SK-N-SH (cell line): ENCODE results near the gene HNRNPL. TPM values are rescaled to one million over a fixed set of nuclear protein-coding genes. Genes with fewer than 3 reads are reported as not detected.

Experiments used
- CTCF ChIA-PET: fragments of 300-600, 350-600 bp; formaldehyde crosslinking; extraction: SDS; loops from one replicate; lab custom pipeline; 2021; lab: Yijun Ruan, JAX
- POLR2A ChIA-PET: fragments of 350-600 bp; sonication (Branson Sonifier 250); formaldehyde crosslinking; extraction: SDS; loops from one replicate; lab custom pipeline; 2020; ENCODE audit warnings: antibody characterized with exemption, inconsistent platforms; lab: Yijun Ruan, JAX
- DNase-seq: peaks from one replicate; pipeline ENCODE4 v3.0.0; 2012
- H2AFZ ChIP-seq: fragments of 200-600 bp; sonication (generic); 2 replicates; pipeline ENCODE4 v1.8.1; 2016; ENCODE audit warnings: antibody characterized with exemption, mild to moderate bottlenecking, low read depth
- H3F3A ChIP-seq: fragments of 200-600 bp; sonication (generic); replicated peaks from 2 replicates; pipeline ENCODE3; 2016; ENCODE audit warnings: antibody characterized with exemption, mild to moderate bottlenecking; ENCODE audit not compliant: insufficient read depth
- H3K27ac ChIP-seq, 2 experiments: fragments of 200-500 bp in 1 of 2; fragments of 200-600 bp in 1 of 2; sonication (Bioruptor generic) in 1 of 2; sonication (generic), shearing (Covaris generic) in 1 of 2; 2 replicates each; pipeline versions ENCODE4 v1.5.1 to v1.6.1; 2014 to 2016; ENCODE audit warnings: low read depth in 2 of 2, inconsistent platforms in 1 of 2, low read length in 1 of 2, mild to moderate bottlenecking in 1 of 2, mixed read lengths in 1 of 2
- H3K27me3 ChIP-seq: fragments of 200-600 bp; sonication (generic), shearing (Covaris generic); 2 replicates; pipeline ENCODE4 v1.6.1; 2016; ENCODE audit warnings: mixed run types; ENCODE audit not compliant: insufficient read depth
- H3K36me3 ChIP-seq, 2 experiments: fragments of 200-500 bp in 1 of 2; fragments of 200-600 bp in 1 of 2; sonication (Bioruptor generic) in 1 of 2; sonication (generic) in 1 of 2; replicated peaks in 1 of 2; 2 replicates each; pipeline versions ENCODE3 to v1.5.1; 2014 to 2016; ENCODE audit warnings: low read length in 1 of 2, mild to moderate bottlenecking in 1 of 2; ENCODE audit not compliant: insufficient read depth in 2 of 2, control insufficient read depth in 1 of 2
- H3K4me1 ChIP-seq, 2 experiments: fragments of 200-500 bp in 1 of 2; fragments of 200-600 bp in 1 of 2; sonication (Bioruptor generic) in 1 of 2; sonication (generic), shearing (Covaris generic) in 1 of 2; 2 replicates each; pipeline versions ENCODE4 v1.5.1 to v1.6.1; 2014 to 2016; ENCODE audit warnings: low read depth in 1 of 2, low read length in 1 of 2, mixed run types in 1 of 2; ENCODE audit not compliant: insufficient read depth in 2 of 2, control insufficient read depth in 1 of 2
- H3K4me2 ChIP-seq: fragments of 200-600 bp; sonication (generic), shearing (Covaris generic); 2 replicates; pipeline ENCODE4 v1.6.1; 2017; ENCODE audit warnings: mixed run types
- H3K4me3 ChIP-seq, 2 experiments: fragments of 200-500 bp in 1 of 2; fragments of 200-600 bp in 1 of 2; sonication (Bioruptor generic) in 1 of 2; sonication (generic), shearing (Covaris generic) in 1 of 2; 2 replicates each; pipeline versions ENCODE4 v1.5.1 to v1.8.1; 2014 to 2016; ENCODE audit warnings: low read depth in 2 of 2, inconsistent platforms in 1 of 2, low read length in 1 of 2, mild to moderate bottlenecking in 1 of 2, mixed read lengths in 1 of 2, moderate library complexity in 1 of 2
- H3K79me2 ChIP-seq: fragments of 200-600 bp; sonication (generic); 2 replicates; pipeline ENCODE4 v1.8.1; 2017; ENCODE audit warnings: mild to moderate bottlenecking; ENCODE audit not compliant: insufficient read depth
- H3K9ac ChIP-seq: fragments of 200-600 bp; sonication (generic); 2 replicates; pipeline ENCODE4 v1.6.1; 2017; ENCODE audit warnings: mixed run types
- H3K9me2 ChIP-seq: fragments of 200-600 bp; sonication (generic); 2 replicates; pipeline ENCODE4 v1.6.1; 2017; ENCODE audit warnings: mixed run types
- H3K9me3 ChIP-seq: fragments of 200-600 bp; sonication (generic); 2 replicates; pipeline ENCODE4 v1.6.1; 2017; ENCODE audit warnings: mixed run types, mild to moderate bottlenecking, moderate library complexity
- H4K20me1 ChIP-seq: fragments of 200-600 bp; sonication (generic); 2 replicates; pipeline ENCODE4 v1.6.1; 2017; ENCODE audit warnings: mild to moderate bottlenecking, mixed run types; ENCODE audit not compliant: insufficient read depth
- ELF1 ChIP-seq: IDR thresholded peaks from 2 replicates; pipeline ENCODE4 v1.4.0; 2012
- EP300 ChIP-seq, 2 experiments: IDR thresholded peaks; 2 replicates each; pipeline versions ENCODE4 v1.4.0 to v1.6.1; 2012; ENCODE audit warnings: borderline replicate concordance in 1 of 2, low read depth in 1 of 2, low read length in 1 of 2
- FOSL2 ChIP-seq: IDR thresholded peaks from 2 replicates; pipeline ENCODE4 v1.4.0; 2012; ENCODE audit warnings: low read depth, mild to moderate bottlenecking, moderate library complexity, borderline replicate concordance
- FOXJ3 ChIP-seq: sonication (generic); formaldehyde crosslinking; IDR thresholded peaks from 2 replicates; pipeline ENCODE4 v1.5.1; 2020; ENCODE audit warnings: mild to moderate bottlenecking, missing genetic modification reagents
- JUND ChIP-seq: IDR thresholded peaks from 2 replicates; pipeline ENCODE4 v1.4.0; 2012
- MEF2A ChIP-seq: IDR thresholded peaks from 2 replicates; pipeline ENCODE4 v1.4.0; 2012; ENCODE audit warnings: low read depth, borderline replicate concordance
- MXI1 ChIP-seq: IDR thresholded peaks from 2 replicates; pipeline ENCODE4 v1.6.1; 2012; ENCODE audit warnings: mild to moderate bottlenecking, low read depth, low read length, improper control_type of control experiment
- NFIC ChIP-seq: IDR thresholded peaks from 2 replicates; pipeline ENCODE4 v1.4.0; 2012; ENCODE audit warnings: borderline replicate concordance
- RFX5 ChIP-seq: IDR thresholded peaks from 2 replicates; pipeline ENCODE4 v1.6.1; 2012; ENCODE audit warnings: mild to moderate bottlenecking, improper control_type of control experiment, low read length
- SMC3 ChIP-seq: IDR thresholded peaks from 2 replicates; pipeline ENCODE4 v1.6.1; 2012; ENCODE audit warnings: low read depth, low read length, improper control_type of control experiment
- TEAD4 ChIP-seq: IDR thresholded peaks from 2 replicates; pipeline ENCODE4 v1.4.0; 2012; ENCODE audit warnings: mild to moderate bottlenecking, borderline replicate concordance; ENCODE audit not compliant: insufficient read depth
- YY1 ChIP-seq: IDR thresholded peaks from 2 replicates; pipeline ENCODE4 v1.4.0; 2012; ENCODE audit warnings: low read depth, mild to moderate bottlenecking
- WGBS: methylation state at CpG from one replicate; pipeline ENCODE4 v1.1.6; 2017; ENCODE audit warnings: low lambda C conversion rate; 5-methylcytosine and 5-hydroxymethylcytosine counted together
- polyA plus RNA-seq, 3 experiments: library from polyadenylated mRNA; depleted of rRNA; stranded (reverse); fragments of >200 nt; gene quantifications; 2 replicates each; pipeline ENCODE4 v1.2.3, GENCODE V29; 2012
- TF ChIP-seq, protein P1 (sequence below): IDR thresholded peaks from 2 replicates; pipeline ENCODE4 v1.4.0; 2012; ENCODE audit warnings: low read depth, borderline replicate concordance
- TF ChIP-seq, protein P2 (sequence below): fragments of 200-600 bp; sonication (generic); IDR thresholded peaks from 2 replicates; pipeline ENCODE4 v1.6.1; 2017; ENCODE audit warnings: antibody characterized with exemption, mild to moderate bottlenecking, moderate library complexity
- TF ChIP-seq, protein P3 (sequence below): IDR thresholded peaks from 2 replicates; pipeline ENCODE4 v1.6.1; 2012; ENCODE audit warnings: mild to moderate bottlenecking, low read depth, low read length, moderate library complexity
- TF ChIP-seq, protein P4 (sequence below): IDR thresholded peaks from 2 replicates; pipeline ENCODE4 v1.4.0; 2012; ENCODE audit warnings: low read depth
- TF ChIP-seq, protein P5 (sequence below): IDR thresholded peaks from 2 replicates; pipeline ENCODE4; 2012

Gene HNRNPL
- polyA plus RNA-seq, 1 of the 3 experiments (the other 2 are of a cell fraction) = 280 TPM

DNA sequence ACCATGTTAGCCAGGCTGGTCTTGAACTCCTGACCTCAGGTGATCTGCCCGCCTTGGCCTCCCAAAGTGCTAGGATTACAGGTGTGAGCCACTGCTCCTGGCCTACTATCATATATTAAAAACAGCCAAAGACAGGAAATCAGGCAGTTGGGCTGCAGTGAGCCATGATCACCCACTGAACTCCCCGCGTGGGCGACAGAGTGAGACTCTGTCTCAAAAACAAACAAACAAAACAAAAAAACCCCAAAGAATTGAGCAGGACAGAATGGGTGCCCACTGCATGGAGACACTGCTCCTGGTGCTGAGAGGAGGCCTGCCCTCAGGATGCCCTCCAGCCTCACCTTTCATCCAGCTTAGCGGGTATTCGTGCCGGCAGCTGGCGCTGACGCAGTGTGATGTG is 33.5 kb upstream of the HNRNPL start:
- Histone ChIP-seq H3K4me3 (no peak overlapping the region), H2AFZ (no peak overlapping the region), H3K4me2 (no peak overlapping the region), H3K9ac (no peak overlapping the region), H3K36me3 (no peaks in the 10 kb centered on the region)
- TF ChIP-seq SMC3 (no peak), TEAD4 (no peak), YY1 (no peak), RFX5 (no peak)
- TF ChIP-seq, protein P1, sequence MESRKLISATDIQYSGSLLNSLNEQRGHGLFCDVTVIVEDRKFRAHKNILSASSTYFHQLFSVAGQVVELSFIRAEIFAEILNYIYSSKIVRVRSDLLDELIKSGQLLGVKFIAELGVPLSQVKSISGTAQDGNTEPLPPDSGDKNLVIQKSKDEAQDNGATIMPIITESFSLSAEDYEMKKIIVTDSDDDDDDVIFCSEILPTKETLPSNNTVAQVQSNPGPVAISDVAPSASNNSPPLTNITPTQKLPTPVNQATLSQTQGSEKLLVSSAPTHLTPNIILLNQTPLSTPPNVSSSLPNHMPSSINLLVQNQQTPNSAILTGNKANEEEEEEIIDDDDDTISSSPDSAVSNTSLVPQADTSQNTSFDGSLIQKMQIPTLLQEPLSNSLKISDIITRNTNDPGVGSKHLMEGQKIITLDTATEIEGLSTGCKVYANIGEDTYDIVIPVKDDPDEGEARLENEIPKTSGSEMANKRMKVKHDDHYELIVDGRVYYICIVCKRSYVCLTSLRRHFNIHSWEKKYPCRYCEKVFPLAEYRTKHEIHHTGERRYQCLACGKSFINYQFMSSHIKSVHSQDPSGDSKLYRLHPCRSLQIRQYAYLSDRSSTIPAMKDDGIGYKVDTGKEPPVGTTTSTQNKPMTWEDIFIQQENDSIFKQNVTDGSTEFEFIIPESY = no peak
- TF ChIP-seq, all 33 proteins: peak for 0
- no peaks in the 10 kb centered on the region for H3F3A ChIP-seq
- no peaks in the 10 kb centered on the region for H3K79me2 ChIP-seq
- 96% methylated on average over 9 of the region's 9 CpGs for WGBS
- H3K27me3 ChIP-seq = no peaks in the 10 kb centered on the region
- H3K9me3 ChIP-seq = no peaks in the 10 kb centered on the region
- H3K27ac ChIP-seq = no peak overlapping the region
- no peaks in the 10 kb centered on the region for H3K9me2 ChIP-seq
- no peaks in the 10 kb centered on the region for H4K20me1 ChIP-seq
- peaks cover 0 to 9% of the 10 kb centered on the region in 2 experiments; a peak in 1 of 4 replicates for H3K4me1 ChIP-seq
- DNase-seq = no peak
- ChIA-PET CTCF (no interaction called here), POLR2A (interaction anchor here (0.6 to 0.7 kb wide), 2 partner anchors 26 to 34 kb away, joined by 4 to 5 read pairs; no protein-coding TSS in a partner anchor)

DNA sequence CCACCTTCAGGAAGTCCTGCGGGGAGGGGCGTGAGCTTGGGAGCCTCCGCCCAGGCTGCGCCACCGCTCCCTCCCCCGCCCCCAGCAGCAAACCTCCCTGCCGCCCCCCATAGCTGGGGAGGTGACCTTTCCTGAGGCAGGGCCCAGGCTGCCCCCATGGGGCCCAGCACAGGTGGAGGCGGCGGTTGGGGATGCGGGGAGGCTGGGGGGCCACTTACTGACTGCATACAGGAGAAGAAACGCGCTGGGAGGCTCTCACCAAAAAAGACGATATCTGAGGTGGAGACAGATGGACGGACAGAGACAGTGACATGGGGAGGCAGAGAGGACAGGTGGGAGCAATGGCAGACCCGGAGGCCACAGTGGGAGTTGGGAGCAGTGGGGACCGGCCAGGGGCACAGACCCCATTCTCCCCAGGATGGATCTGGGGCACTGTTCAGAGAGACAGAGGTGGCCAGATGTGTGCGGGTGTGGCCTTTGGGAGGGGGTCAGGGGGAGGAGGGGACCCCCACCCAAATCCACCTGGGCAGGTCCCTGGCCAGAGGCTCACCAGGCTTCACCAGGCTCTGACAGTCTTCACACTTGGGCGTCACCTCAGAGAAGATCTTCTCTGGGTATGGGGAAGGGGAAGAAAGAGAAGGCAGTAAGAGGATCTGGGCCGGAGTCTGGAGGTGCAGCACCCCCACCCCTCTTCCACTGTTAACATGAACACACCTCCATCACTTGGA is 31.3 kb upstream of the HNRNPL start:
- H2AFZ ChIP-seq = no peak overlapping the region
- no peak overlapping the region for H3K9ac ChIP-seq
- H3F3A ChIP-seq = no peaks in the 10 kb centered on the region
- no peaks in the 10 kb centered on the region for H3K79me2 ChIP-seq
- no peaks in the 10 kb centered on the region for H3K27me3 ChIP-seq
- ChIA-PET CTCF (interaction anchor here (1.0 to 1.4 kb wide), 2 partner anchors 12 to 151 kb away, joined by 3 to 4 read pairs; no protein-coding TSS in a partner anchor), POLR2A (no interaction called here)
- peaks cover 0 to 17% of the 10 kb centered on the region in 2 experiments; a peak in 1 of 4 replicates for H3K4me1 ChIP-seq
- no peaks in the 10 kb centered on the region for H3K36me3 ChIP-seq
- H4K20me1 ChIP-seq = no peaks in the 10 kb centered on the region
- DNase-seq = peak; percentile 25
- no peaks in the 10 kb centered on the region for H3K9me2 ChIP-seq
- TF ChIP-seq TEAD4 = no peak
- TF ChIP-seq, protein P2, sequence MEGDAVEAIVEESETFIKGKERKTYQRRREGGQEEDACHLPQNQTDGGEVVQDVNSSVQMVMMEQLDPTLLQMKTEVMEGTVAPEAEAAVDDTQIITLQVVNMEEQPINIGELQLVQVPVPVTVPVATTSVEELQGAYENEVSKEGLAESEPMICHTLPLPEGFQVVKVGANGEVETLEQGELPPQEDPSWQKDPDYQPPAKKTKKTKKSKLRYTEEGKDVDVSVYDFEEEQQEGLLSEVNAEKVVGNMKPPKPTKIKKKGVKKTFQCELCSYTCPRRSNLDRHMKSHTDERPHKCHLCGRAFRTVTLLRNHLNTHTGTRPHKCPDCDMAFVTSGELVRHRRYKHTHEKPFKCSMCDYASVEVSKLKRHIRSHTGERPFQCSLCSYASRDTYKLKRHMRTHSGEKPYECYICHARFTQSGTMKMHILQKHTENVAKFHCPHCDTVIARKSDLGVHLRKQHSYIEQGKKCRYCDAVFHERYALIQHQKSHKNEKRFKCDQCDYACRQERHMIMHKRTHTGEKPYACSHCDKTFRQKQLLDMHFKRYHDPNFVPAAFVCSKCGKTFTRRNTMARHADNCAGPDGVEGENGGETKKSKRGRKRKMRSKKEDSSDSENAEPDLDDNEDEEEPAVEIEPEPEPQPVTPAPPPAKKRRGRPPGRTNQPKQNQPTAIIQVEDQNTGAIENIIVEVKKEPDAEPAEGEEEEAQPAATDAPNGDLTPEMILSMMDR = no peak
- no peak for TF ChIP-seq MXI1
- TF ChIP-seq, protein P3, sequence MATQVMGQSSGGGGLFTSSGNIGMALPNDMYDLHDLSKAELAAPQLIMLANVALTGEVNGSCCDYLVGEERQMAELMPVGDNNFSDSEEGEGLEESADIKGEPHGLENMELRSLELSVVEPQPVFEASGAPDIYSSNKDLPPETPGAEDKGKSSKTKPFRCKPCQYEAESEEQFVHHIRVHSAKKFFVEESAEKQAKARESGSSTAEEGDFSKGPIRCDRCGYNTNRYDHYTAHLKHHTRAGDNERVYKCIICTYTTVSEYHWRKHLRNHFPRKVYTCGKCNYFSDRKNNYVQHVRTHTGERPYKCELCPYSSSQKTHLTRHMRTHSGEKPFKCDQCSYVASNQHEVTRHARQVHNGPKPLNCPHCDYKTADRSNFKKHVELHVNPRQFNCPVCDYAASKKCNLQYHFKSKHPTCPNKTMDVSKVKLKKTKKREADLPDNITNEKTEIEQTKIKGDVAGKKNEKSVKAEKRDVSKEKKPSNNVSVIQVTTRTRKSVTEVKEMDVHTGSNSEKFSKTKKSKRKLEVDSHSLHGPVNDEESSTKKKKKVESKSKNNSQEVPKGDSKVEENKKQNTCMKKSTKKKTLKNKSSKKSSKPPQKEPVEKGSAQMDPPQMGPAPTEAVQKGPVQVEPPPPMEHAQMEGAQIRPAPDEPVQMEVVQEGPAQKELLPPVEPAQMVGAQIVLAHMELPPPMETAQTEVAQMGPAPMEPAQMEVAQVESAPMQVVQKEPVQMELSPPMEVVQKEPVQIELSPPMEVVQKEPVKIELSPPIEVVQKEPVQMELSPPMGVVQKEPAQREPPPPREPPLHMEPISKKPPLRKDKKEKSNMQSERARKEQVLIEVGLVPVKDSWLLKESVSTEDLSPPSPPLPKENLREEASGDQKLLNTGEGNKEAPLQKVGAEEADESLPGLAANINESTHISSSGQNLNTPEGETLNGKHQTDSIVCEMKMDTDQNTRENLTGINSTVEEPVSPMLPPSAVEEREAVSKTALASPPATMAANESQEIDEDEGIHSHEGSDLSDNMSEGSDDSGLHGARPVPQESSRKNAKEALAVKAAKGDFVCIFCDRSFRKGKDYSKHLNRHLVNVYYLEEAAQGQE = no peak
- TF ChIP-seq, protein P4, sequence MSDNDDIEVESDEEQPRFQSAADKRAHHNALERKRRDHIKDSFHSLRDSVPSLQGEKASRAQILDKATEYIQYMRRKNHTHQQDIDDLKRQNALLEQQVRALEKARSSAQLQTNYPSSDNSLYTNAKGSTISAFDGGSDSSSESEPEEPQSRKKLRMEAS = no peak
- no peak for TF ChIP-seq RFX5
- no peak for TF ChIP-seq NFIC
- TF ChIP-seq, protein P5, sequence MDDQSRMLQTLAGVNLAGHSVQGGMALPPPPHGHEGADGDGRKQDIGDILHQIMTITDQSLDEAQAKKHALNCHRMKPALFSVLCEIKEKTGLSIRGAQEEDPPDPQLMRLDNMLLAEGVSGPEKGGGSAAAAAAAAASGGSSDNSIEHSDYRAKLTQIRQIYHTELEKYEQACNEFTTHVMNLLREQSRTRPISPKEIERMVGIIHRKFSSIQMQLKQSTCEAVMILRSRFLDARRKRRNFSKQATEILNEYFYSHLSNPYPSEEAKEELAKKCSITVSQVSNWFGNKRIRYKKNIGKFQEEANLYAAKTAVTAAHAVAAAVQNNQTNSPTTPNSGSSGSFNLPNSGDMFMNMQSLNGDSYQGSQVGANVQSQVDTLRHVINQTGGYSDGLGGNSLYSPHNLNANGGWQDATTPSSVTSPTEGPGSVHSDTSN = no peak
- no peak for TF ChIP-seq JUND
- TF ChIP-seq FOXJ3 = no peak
- no peak for TF ChIP-seq ELF1
- TF ChIP-seq MEF2A = no peak
- no peak for TF ChIP-seq SMC3
- TF ChIP-seq EP300 (IDR thresholded peaks at IDR 0.05; ENCODE audit: borderline replicate concordance in 1 of 2, low read depth in 1 of 2, low read length in 1 of 2) = no peak
- TF ChIP-seq YY1 = no peak
- TF ChIP-seq FOSL2 = no peak
- no peaks in the 10 kb centered on the region for H3K9me3 ChIP-seq
- WGBS = 88% methylated on average over 17 of the region's 19 CpGs
- no peak overlapping the region for H3K4me3 ChIP-seq
- no peak overlapping the region for H3K27ac ChIP-seq
- H3K4me2 ChIP-seq = no peak overlapping the region
